Testis (tissue), 2 donors: Measurements from ENCODE around the gene NFATC1.

Source experiments
- POLR2A ChIP-seq: fragments of 450-650 bp; IDR thresholded peaks from one replicate; pipeline ENCODE4 v1.6.1; 2017; ENCODE audit warnings: antibody characterized with exemption, mild to moderate bottlenecking, moderate library complexity
- TF ChIP-seq, protein P1 (sequence below), 3 experiments: fragments of 450-650 bp in 2 of 3; fragments of 200-600 bp in 1 of 3; sonication (generic) in 1 of 3; IDR thresholded peaks; one replicate each; pipeline ENCODE4 v1.5.1; 2016 to 2019; ENCODE audit warnings: antibody characterized with exemption in 3 of 3, mild to moderate bottlenecking in 2 of 3, moderate library complexity in 1 of 3

DNA sequence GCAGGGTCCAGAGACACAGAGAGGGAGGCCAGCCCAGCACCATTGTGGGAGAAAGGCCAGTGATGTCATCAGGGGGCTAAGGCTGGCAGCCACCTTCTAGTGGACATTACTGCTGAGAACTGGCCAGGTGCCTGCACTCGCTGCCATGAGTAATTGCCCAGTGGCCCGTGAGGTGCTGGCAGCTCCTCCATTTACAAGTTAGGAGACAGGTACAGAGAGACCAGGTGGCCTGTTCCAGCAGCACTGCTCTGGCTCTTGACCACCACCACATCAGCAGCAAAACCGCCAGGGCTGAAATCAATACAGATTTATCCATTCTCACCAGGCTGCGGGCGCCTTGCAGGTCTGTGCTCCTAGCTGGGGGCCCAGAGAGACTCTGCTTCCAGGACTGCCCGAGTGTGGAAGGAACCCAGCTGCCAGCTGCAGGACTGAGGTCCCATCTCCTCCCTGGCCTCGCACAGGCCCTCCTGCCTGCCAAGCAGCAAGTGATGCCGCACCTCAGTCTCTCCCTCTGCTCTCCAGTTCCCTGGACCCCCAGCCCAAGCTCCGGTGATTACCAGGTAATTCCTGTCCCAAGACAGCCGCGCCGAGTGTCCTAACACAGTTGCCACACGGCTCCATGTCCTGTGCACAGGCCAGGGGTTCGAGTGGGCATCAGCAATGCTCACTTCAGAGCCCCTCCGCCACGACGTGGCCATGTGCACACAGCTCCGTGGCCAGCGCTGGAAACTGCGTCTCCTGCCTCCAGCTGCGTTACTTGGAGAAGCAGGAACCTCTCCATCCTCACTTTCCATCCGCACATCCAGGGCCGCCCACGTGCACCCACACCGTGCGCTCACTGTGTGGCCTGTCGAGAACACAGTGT lies 182.9 kb downstream of the NFATC1 start:
- no peak for TF ChIP-seq POLR2A
- TF ChIP-seq, protein P1, sequence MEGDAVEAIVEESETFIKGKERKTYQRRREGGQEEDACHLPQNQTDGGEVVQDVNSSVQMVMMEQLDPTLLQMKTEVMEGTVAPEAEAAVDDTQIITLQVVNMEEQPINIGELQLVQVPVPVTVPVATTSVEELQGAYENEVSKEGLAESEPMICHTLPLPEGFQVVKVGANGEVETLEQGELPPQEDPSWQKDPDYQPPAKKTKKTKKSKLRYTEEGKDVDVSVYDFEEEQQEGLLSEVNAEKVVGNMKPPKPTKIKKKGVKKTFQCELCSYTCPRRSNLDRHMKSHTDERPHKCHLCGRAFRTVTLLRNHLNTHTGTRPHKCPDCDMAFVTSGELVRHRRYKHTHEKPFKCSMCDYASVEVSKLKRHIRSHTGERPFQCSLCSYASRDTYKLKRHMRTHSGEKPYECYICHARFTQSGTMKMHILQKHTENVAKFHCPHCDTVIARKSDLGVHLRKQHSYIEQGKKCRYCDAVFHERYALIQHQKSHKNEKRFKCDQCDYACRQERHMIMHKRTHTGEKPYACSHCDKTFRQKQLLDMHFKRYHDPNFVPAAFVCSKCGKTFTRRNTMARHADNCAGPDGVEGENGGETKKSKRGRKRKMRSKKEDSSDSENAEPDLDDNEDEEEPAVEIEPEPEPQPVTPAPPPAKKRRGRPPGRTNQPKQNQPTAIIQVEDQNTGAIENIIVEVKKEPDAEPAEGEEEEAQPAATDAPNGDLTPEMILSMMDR (IDR thresholded peaks at IDR 0.05), result no peak
